Motor neuron (in vitro differentiated cells): ENCODE data around the gene POLR2A. TPM values are rescaled to one million over a fixed set of nuclear protein-coding genes. Genes with fewer than 3 reads are reported as not detected.

Experiments
- ATAC-seq, 8 experiments: fragments of 200-7000 bp; cut with Tn5 transposase; replicated peaks in 6 of 8; 2 replicates each; pipeline ENCODE4 v1.8.0; 2021; ENCODE audit warnings: mild to moderate bottlenecking in 8 of 8, moderate library complexity in 8 of 8
- H3K27ac ChIP-seq, 2 donors: fragments of 250-450 bp; sonication (Bioruptor Pico); 2 replicates each; pipeline ENCODE4 v1.9.0; 2021; ENCODE audit warnings: antibody characterized with exemption in 2 of 2, mild to moderate bottlenecking in 2 of 2, moderate library complexity in 1 of 2
- H3K4me1 ChIP-seq, 2 donors: fragments of 250-450 bp; sonication (Bioruptor Pico); replicated peaks in 1 of 2; 2 replicates each; pipeline ENCODE4 v1.6.1; 2021; ENCODE audit warnings: antibody characterized with exemption in 2 of 2, mild to moderate bottlenecking in 2 of 2, moderate library complexity in 1 of 2
- H3K4me3 ChIP-seq, 5 donors: fragments of 250-450 bp; sonication (Bioruptor Pico); 2 replicates each; pipeline ENCODE4 v1.9.0; 2021; ENCODE audit warnings: antibody characterized with exemption in 5 of 5, mild to moderate bottlenecking in 5 of 5, moderate library complexity in 4 of 5
- WGBS, 10 experiments: fragments of 450-650 bp; shearing (Covaris generic); methylation state at CpG; one replicate each; pipeline ENCODE4 v1.0.0; 2022; 5-methylcytosine and 5-hydroxymethylcytosine counted together
- in situ Hi-C, 9 experiments: fragments of 400-800 bp; cut with MboI; loops; one replicate each; pipeline ENCODE4 v1.15.0; 2021; ENCODE audit warnings: low sequenced_read_pairs in 9 of 9, low pct_unique_long_range_greater_than_20kb in 2 of 9; ENCODE audit not compliant: unreplicated experiment in 9 of 9
- total RNA-seq, 8 experiments: library from RNA; unstranded; fragments of 300-600 nt; gene quantifications; 2 replicates each; pipeline versions ENCODE4 v1.2.3 to v1.2.4, GENCODE V29; 2022

The POLR2A gene
- total RNA-seq, 8 experiments from 2014 or later = 26.0 to 137 (median 43.8) TPM

DNA sequence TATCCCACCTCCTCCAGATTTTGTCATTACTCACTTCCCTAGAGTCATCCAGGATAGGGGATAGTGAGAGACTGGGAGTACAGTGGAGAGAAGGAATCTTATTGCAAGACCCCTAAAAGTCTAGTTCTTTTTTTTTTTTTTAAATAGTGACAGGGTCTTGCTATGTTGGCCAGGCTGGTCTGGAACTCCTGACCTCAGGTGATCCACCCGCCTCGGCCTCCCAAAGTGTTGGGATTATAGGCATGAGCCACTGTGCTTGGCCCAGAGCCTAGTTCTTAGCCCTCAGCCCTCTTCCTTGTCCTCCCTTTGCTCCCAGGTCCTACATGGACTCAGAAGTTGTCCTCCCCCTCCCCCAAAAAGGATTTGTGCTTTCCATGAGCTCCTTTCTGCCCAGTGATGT, 42.0 kb upstream of the POLR2A start:
- no peak overlapping the region for H3K27ac ChIP-seq
- ATAC-seq = no peak
- peaks cover 20 to 38% of the 10 kb centered on the region in 2 donors for H3K4me1 ChIP-seq
- in situ Hi-C loops = no loop called here
- WGBS, 10 experiments = 79 to 93% (median 86%) methylated on average over 2 of the region's 2 CpGs; no CpG with 5 or more reads in 6 of the 10 experiments
- no peak overlapping the region for H3K4me3 ChIP-seq

GRCh38 chr17:7443499-7444485, 40.4 kb upstream of the POLR2A start:
- H3K4me3 ChIP-seq = no peak overlapping the region
- ATAC-seq = no peak
- no peak overlapping the region for H3K27ac ChIP-seq
- peaks cover 14 to 29% of the 10 kb centered on the region in 2 donors for H3K4me1 ChIP-seq
- WGBS, 10 experiments = 47 to 100% (median 95%) methylated on average over 2 to 7 of the region's 7 CpGs
- in situ Hi-C loops = no loop called here

- peaks cover 11 to 25% of the 10 kb centered on the region in 2 donors for H3K4me1 ChIP-seq
- peak within 1 kb of the TSS in 1 of 2 donors; percentile 28 for H3K27ac ChIP-seq
- ATAC-seq = peak in 6 of 8 experiments; percentile 1 to 84 (median 38)
- in situ Hi-C loops = no loop called here
- H3K4me3 ChIP-seq = peak within 1 kb of the TSS in 3 of 5 donors; percentile 5 to 24 (median 8)
- WGBS, 10 experiments = 20 to 40% methylated on average over 1 to 2 of the region's 51 CpGs; no CpG with 5 or more reads in 8 of the 10 experiments
Observed at GRCh38 chr17:7444682-7445618, 39.2 kb upstream of the POLR2A start, which contains the start of gene CHRNB1. Gene CHRNB1 (plus strand): TSS chr17:7445061. CDS start chr17:7445128, 67 bp downstream.

DNA sequence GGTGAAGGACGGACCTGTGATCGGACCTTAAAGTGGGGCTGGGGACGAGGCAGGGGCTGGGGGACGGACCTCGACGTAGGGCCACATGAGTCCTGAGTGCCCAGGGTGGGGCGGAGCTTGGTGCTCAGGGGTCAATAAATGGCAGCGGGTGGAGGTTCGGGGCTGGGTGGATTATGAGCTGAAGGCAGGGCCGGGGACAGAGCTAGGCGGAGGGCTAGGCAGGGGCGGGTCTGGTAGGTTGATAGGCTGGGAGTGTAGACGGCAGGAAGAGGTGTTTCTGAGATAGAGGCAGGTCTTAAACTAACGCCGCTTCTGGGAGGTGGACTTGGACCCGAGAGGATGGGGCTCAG, 38.6 kb upstream of the POLR2A start:
- Histone ChIP-seq H3K27ac (peak overlapping the region in 1 of 2 donors; percentile 28), H3K4me3 (peak overlapping the region in 1 of 5 donors; percentile 24), H3K4me1 (peaks cover 11 to 25% of the 10 kb centered on the region in 2 donors)
- peak in 5 of 8 experiments; percentile 0 to 74 (median 39) for ATAC-seq
- in situ Hi-C loops = no loop called here
- 18% methylated on average over 3 of the region's 16 CpGs; no CpG with 5 or more reads in 9 of the 10 experiments for WGBS, 10 experiments

DNA sequence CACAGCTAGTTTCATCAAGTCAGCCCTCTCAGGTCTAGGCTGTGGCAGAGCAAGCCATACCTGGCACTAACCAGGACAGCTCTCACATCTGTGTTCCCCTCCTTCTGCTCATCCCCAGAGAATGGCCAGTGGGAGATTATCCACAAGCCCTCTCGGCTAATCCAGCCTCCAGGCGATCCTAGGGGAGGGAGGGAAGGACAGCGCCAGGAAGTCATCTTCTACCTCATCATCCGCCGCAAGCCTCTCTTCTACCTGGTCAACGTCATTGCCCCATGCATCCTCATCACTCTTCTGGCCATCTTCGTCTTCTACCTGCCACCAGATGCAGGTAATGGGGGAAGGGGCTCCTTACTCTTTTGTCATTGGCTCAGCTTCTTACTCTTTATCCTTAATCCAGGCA, 35.7 kb upstream of the POLR2A start:
- Histone ChIP-seq H3K27ac (no peak overlapping the region), H3K4me1 (peaks cover 3 to 14% of the 10 kb centered on the region in 2 donors), H3K4me3 (no peak overlapping the region)
- 67 to 100% (median 98%) methylated on average over 1 to 4 of the region's 7 CpGs; no CpG with 5 or more reads in 6 of the 10 experiments for WGBS, 10 experiments
- no peak for ATAC-seq
- in situ Hi-C loops = no loop called here

GRCh38 chr17:7459961-7460545, 24.1 kb upstream of the POLR2A start:
- H3K4me3 ChIP-seq = no peak overlapping the region
- in situ Hi-C loops = no loop called here
- ATAC-seq = no peak
- peaks cover 0 to 5% of the 10 kb centered on the region in 2 donors for H3K4me1 ChIP-seq
- 43 to 100% (median 90%) methylated on average over 1 to 3 of the region's 3 CpGs; no CpG with 5 or more reads in 1 of the 10 experiments for WGBS, 10 experiments
- no peak overlapping the region for H3K27ac ChIP-seq

DNA sequence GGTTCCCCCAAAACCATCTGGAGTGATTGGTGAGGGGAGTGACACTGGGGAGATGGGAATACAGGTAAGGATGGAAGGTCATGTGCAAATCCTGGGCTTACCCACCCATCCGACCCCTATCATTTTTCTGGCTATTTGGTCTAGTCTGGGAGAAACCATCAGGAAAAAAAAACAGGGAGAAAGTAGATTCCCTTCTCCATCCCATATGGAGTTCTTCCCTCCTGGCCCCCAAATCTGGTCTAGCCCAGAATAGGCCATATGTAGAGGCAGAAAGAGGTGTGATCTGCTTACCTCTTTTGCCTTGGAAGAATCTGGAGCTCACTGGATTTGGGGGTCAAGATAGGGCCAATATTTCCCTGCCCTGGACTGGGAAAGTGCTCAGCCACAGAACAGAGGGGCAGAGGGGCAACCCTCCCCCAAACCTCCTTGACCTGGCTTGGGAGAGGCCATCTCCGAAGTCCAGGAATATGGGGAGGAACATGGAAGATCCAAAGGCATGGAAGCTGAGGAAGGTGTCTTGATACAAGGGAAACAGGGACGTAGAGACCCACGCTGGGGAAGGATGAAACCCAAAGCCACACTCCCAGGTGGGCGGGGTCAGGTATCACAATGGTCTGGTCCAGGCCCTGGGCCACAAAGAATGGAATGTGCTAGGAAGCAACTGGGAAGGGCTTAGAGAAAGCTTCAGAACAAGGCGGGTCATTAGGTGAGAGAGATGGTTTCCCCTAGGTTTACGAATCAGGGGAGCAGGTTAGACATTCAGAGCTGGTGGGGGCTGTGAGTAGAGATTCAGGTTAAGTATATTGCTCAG, 23.1 kb upstream of the POLR2A start:
- Histone ChIP-seq H3K27ac (no peak overlapping the region), H3K4me3 (no peak overlapping the region), H3K4me1 (peaks cover 0 to 3% of the 10 kb centered on the region in 2 donors)
- ATAC-seq = no peak
- WGBS, 10 experiments = 80 to 100% (median 94%) methylated on average over 1 to 6 of the region's 7 CpGs; no CpG with 5 or more reads in 1 of the 10 experiments
- in situ Hi-C loops = no loop called here

GRCh38 chr17:7462474-7463371, 21.4 kb upstream of the POLR2A start:
- 40 to 100% (median 95%) methylated on average over 1 to 6 of the region's 44 CpGs; no CpG with 5 or more reads in 5 of the 10 experiments for WGBS, 10 experiments
- no peak overlapping the region for H3K4me3 ChIP-seq
- in situ Hi-C loops = no loop called here
- peak in 5 of 8 experiments; percentile 49 to 62 (median 57) for ATAC-seq
- peaks cover 5 to 8% of the 10 kb centered on the region in 2 donors for H3K4me1 ChIP-seq
- no peak overlapping the region for H3K27ac ChIP-seq

- no peak overlapping the region for H3K27ac ChIP-seq
- peak in 4 of 8 experiments; percentile 17 to 36 (median 30) for ATAC-seq
- no peak overlapping the region for H3K4me3 ChIP-seq
- in situ Hi-C loops = no loop called here
- H3K4me1 ChIP-seq = peaks cover 7 to 11% of the 10 kb centered on the region in 2 donors
- 92 to 100% (median 97%) methylated on average over 2 to 3 of the region's 14 CpGs; no CpG with 5 or more reads in 6 of the 10 experiments for WGBS, 10 experiments
Observed at GRCh38 chr17:7463372-7463846, 20.8 kb upstream of the POLR2A start.

DNA sequence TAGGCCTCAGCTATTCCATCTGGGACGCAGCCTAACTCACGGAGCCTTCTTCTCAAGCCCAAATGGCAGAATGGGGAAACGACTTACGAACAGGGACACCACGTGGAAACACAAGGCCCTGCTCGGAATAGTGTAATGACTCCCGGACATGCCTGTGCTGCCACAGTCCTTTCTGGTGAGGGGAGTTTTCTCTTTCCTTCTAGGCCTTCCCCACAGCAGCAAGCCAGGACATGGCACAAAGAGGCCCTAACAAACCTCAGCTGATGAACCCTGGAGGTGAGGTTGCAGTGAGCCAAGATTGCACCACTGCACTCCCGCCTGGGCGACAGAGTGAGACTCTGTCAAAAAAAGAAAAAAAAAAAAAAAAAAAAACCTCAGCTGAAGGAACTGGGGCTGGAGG, 20.1 kb upstream of the POLR2A start:
- in situ Hi-C loops = no loop called here
- Histone ChIP-seq H3K4me3 (no peak overlapping the region), H3K27ac (no peak overlapping the region), H3K4me1 (peaks cover 7 to 11% of the 10 kb centered on the region in 2 donors)
- peak in 1 of 8 experiments; percentile 3 for ATAC-seq
- WGBS, 10 experiments = 76 to 100% (median 94%) methylated on average over 2 to 8 of the region's 9 CpGs; no CpG with 5 or more reads in 5 of the 10 experiments
